Loucy (cell line): ENCODE results near the gene PSMD1.
A peak's percentile ranks its signal among the peaks of the same experiment; 100 is the strongest.

ENCODE experiments used
- H2AFZ ChIP-seq: fragments of 200-600 bp; sonication (generic); 2 replicates; pipeline ENCODE4 v1.6.0; 2016; ENCODE audit warnings: antibody characterized with exemption, mild to moderate bottlenecking, low read length, moderate library complexity
- H3F3A ChIP-seq: fragments of 200-600 bp; 2 replicates; pipeline ENCODE4 v1.6.0; 2016; ENCODE audit warnings: antibody characterized with exemption, low read depth, mild to moderate bottlenecking
- H3K27me3 ChIP-seq: fragments of 200-600 bp; sonication (generic); 2 replicates; pipeline ENCODE4 v1.6.1; 2014; ENCODE audit warnings: low read length, mild to moderate bottlenecking; ENCODE audit not compliant: insufficient read depth, poor library complexity, severe bottlenecking
- H3K36me3 ChIP-seq: fragments of 200-600 bp; sonication (generic); 2 replicates; pipeline ENCODE4 v1.6.1; 2016; ENCODE audit warnings: low read length; ENCODE audit not compliant: insufficient read depth
- H3K4me1 ChIP-seq: fragments of 200-600 bp; sonication (generic); 2 replicates; pipeline ENCODE4 v1.5.1; 2014; ENCODE audit warnings: low read length, mild to moderate bottlenecking; ENCODE audit not compliant: insufficient read depth, poor library complexity, severe bottlenecking
- H3K4me2 ChIP-seq: fragments of 200-600 bp; sonication (generic); 2 replicates; pipeline ENCODE4 v1.6.0; 2014; ENCODE audit warnings: antibody characterized with exemption, low read length, low read depth, mild to moderate bottlenecking; ENCODE audit not compliant: poor library complexity, severe bottlenecking
- H3K4me3 ChIP-seq: fragments of 200-600 bp; sonication (generic); 2 replicates; pipeline ENCODE4 v1.5.1; 2014; ENCODE audit warnings: low read length, mild to moderate bottlenecking, mixed read lengths; ENCODE audit not compliant: poor library complexity, severe bottlenecking
- H3K79me2 ChIP-seq: fragments of 200-600 bp; sonication (generic); 2 replicates; pipeline ENCODE4 v1.6.1; 2014; ENCODE audit warnings: low read length; ENCODE audit not compliant: insufficient read depth
- H3K9ac ChIP-seq: fragments of 200-600 bp; sonication (generic); 2 replicates; pipeline ENCODE4 v1.6.0; 2014; ENCODE audit warnings: mild to moderate bottlenecking, low read depth, low read length, moderate library complexity; ENCODE audit not compliant: poor library complexity, severe bottlenecking
- H3K9me2 ChIP-seq: fragments of 200-600 bp; sonication (generic); replicated peaks from 2 replicates; pipeline ENCODE4 v1.6.1; 2016; ENCODE audit warnings: low read depth, low read length, mixed read lengths
- H3K9me3 ChIP-seq: fragments of 200-600 bp; sonication (generic); 2 replicates; pipeline ENCODE4 v1.6.1; 2014; ENCODE audit warnings: mild to moderate bottlenecking, antibody characterized with exemption, low read length, low read depth; ENCODE audit not compliant: insufficient read depth
- H4K20me1 ChIP-seq: fragments of 200-600 bp; sonication (generic); 2 replicates; pipeline ENCODE4 v1.6.0; 2014; ENCODE audit warnings: antibody characterized with exemption, low read length, mild to moderate bottlenecking; ENCODE audit not compliant: insufficient read depth, poor library complexity, severe bottlenecking
- EZH2phosphoT487 ChIP-seq: fragments of 200-600 bp; IDR thresholded peaks from 2 replicates; pipeline ENCODE4 v1.6.1; 2018; ENCODE audit warnings: antibody characterized with exemption, mild to moderate bottlenecking, moderate library complexity, borderline replicate concordance
- TF ChIP-seq, protein P1 (sequence below): fragments of 200-600 bp; sonication (generic); conservative IDR thresholded peaks from 2 replicates; pipeline ENCODE4 v1.5.1; 2014; ENCODE audit warnings: mild to moderate bottlenecking, antibody characterized with exemption, low read length

Gene PSMD1

DNA sequence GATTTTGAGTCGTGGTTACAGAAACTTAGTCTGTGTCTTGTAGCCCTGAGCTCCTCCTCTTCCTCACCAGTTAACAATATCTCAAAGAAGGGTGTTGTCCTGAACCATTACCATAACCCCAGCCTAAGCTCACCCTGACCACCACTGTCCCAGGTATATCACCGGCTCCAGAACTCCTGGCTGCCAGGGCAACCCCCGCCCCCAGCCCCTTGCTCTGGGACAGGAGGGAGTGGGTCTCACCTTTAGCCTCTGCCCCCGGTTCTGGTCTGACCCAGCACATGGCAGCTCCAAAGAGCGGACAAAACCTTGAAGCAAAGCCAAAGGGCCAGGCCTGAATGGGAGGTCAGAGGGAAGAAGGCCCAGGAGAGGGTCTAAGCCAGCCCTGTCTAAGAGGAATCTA, 5.6 kb upstream of the PSMD1 start:
- H3K9me2 ChIP-seq = no peaks in the 10 kb centered on the region
- no peak overlapping the region for H2AFZ ChIP-seq
- TF ChIP-seq, protein P1, sequence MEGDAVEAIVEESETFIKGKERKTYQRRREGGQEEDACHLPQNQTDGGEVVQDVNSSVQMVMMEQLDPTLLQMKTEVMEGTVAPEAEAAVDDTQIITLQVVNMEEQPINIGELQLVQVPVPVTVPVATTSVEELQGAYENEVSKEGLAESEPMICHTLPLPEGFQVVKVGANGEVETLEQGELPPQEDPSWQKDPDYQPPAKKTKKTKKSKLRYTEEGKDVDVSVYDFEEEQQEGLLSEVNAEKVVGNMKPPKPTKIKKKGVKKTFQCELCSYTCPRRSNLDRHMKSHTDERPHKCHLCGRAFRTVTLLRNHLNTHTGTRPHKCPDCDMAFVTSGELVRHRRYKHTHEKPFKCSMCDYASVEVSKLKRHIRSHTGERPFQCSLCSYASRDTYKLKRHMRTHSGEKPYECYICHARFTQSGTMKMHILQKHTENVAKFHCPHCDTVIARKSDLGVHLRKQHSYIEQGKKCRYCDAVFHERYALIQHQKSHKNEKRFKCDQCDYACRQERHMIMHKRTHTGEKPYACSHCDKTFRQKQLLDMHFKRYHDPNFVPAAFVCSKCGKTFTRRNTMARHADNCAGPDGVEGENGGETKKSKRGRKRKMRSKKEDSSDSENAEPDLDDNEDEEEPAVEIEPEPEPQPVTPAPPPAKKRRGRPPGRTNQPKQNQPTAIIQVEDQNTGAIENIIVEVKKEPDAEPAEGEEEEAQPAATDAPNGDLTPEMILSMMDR = no peak
- H3F3A ChIP-seq = no peaks in the 10 kb centered on the region
- H3K4me1 ChIP-seq = peaks cover 4% of the 10 kb centered on the region
- H3K27me3 ChIP-seq = peaks cover 4% of the 10 kb centered on the region
- H3K79me2 ChIP-seq = no peaks in the 10 kb centered on the region
- no peaks in the 10 kb centered on the region for H4K20me1 ChIP-seq
- H3K4me3 ChIP-seq = no peak overlapping the region
- no peak overlapping the region for H3K9ac ChIP-seq
- no peaks in the 10 kb centered on the region for H3K36me3 ChIP-seq
- no peaks in the 10 kb centered on the region for H3K9me3 ChIP-seq
- no peak overlapping the region for H3K4me2 ChIP-seq

DNA sequence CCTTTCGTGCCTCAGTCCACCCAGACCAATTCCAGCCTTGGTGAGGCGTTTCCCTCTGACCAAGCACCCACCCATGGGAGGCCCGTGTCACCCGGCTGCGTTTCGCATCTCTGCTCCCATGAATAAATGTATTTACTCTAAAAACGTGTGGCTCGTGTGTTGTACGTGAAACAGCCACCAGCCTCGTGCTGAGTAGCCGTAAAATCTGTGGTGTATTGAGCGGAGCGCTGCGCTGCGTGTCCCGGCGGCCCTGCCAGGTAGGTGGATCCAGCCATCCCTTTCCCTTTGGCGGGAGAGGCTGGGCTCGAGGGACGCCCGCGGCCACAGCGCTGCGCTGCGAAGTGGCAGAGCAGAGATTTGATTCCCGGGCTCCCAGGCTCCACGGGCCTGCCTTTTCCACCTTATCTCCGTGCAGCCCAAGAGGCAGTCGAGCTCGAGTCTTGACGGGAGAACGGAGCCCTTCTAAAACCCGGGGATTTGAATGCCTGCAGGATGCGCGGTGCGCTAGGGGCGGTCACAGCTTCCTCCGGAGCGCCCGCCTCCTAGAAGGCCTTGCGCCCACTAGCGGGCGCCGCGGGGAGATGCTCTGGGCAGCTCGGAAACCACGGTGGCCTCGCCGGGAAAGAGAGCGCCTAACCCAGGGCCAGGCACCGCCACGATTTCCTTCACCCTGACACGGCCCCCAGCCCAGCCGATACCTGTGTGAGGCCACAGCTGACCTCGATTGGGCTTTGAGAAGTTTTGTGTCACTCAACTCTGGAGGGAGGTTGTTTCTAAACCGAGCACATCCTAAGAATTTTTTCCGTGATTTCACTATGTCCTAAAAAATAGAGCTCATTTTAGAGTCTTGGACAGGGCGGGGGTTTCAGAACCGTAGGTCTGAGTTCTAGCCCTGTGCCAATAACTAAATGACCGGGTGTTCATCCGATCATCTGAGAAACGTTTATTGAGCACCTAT, 3.9 kb upstream of the PSMD1 start:
- no peaks in the 10 kb centered on the region for H3K9me3 ChIP-seq
- H3K9ac ChIP-seq = peak overlapping the region; percentile 73
- no peaks in the 10 kb centered on the region for H3F3A ChIP-seq
- peaks cover 5% of the 10 kb centered on the region for H3K4me1 ChIP-seq
- no peaks in the 10 kb centered on the region for H3K36me3 ChIP-seq
- peaks cover 10% of the 10 kb centered on the region for H3K79me2 ChIP-seq
- H3K4me2 ChIP-seq = peak overlapping the region; percentile 78
- H4K20me1 ChIP-seq = peaks cover 10% of the 10 kb centered on the region
- H3K4me3 ChIP-seq = peak overlapping the region; percentile 83
- peak overlapping the region; percentile 97 for H2AFZ ChIP-seq
- peaks cover 5% of the 10 kb centered on the region for H3K27me3 ChIP-seq
- TF ChIP-seq EZH2phosphoT487 = no peak
- TF ChIP-seq, protein P1 = peak; percentile 83
- no peaks in the 10 kb centered on the region for H3K9me2 ChIP-seq

GRCh38 chr2:231053846-231054245, 2.8 kb upstream of the PSMD1 start:
- Histone ChIP-seq H3K27me3 (peaks cover 5% of the 10 kb centered on the region), H3K9me3 (no peaks in the 10 kb centered on the region), H3K36me3 (no peaks in the 10 kb centered on the region), H3K4me2 (no peak overlapping the region), H3F3A (no peaks in the 10 kb centered on the region), H4K20me1 (peaks cover 21% of the 10 kb centered on the region), H3K9me2 (no peaks in the 10 kb centered on the region), H3K9ac (no peak overlapping the region), H3K4me1 (peaks cover 16% of the 10 kb centered on the region), H3K79me2 (peaks cover 21% of the 10 kb centered on the region), H2AFZ (0 out of 2 replicates have a peak overlapping the region, but pooled peaks have one; percentile 97), H3K4me3 (no peak overlapping the region)
- TF ChIP-seq EZH2phosphoT487 = no peak
